ENCODE data around the gene UGT3A1. TPM values are rescaled to one million over a fixed set of nuclear protein-coding genes. Genes with fewer than 3 reads are reported as not detected.
"Not testable (repeated sequence)": the region's sequence is repeated elsewhere in the genome, so short reads cannot be mapped to it uniquely, and the experiment has no call there.

The UGT3A1 gene
- total RNA-seq, 2 experiments from 2014 or later, result not detected

DNA sequence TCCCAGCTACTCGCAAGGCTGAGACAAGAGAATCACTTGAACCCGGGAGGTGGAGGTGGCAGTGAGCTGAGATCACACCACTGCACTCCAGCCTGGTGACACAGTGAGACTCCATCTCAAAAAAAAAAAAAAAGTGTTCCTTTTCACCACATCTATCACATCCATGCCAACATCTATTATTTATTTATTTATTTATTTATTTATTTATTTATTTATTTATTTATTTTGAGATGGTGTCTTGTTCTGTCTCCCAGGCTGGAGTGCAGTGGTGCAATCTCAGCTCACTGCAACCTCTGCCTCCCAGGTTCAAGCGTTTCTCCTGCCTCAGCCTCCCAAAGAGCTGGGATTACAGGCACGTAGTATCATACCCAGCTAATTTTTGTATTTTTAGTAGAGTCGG lies 28.4 kb upstream of the UGT3A1 start:
- not testable (repeated sequence) for DNase-seq

DNA sequence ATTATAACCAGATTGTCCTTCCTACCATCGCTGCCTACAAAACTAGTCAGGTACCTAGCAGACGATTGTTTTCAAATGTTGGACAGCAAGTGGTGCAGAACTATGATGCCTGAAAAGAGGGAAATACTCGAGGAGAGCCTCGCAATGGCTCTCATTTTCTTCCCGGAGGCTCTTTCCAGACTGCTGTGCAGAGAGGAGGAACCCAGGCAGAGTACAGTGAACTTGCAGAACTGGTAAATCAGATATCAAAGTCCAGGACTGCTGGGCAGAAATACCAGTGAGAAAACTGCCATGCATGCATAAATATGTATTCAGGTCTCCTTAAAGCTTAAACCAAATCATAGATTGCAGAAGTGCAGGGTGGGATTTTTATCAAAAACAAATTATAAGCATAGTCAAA lies 26.4 kb upstream of the UGT3A1 start:
- no peak for DNase-seq
- CTCF ChIA-PET, result no interaction called here
- Mint-ChIP-seq H3K27me3 (no peaks in the 10 kb centered on the region), H3K9me3 (ENCODE audit: low read depth) (peaks cover 20% of the 10 kb centered on the region), H3K4me1 (no peaks in the 10 kb centered on the region), H3K36me3 (ENCODE audit: low read depth) (no peaks in the 10 kb centered on the region), H3K4me3 (no peak overlapping the region), H3K27ac (no peak overlapping the region)
- ATAC-seq, result no peak
- POLR2A ChIA-PET, result no interaction called here
- intact Hi-C loops (cut with DNase I, micrococcal nuclease), result no loop called here

More for the DNA sequence above, 28.4 kb upstream of the UGT3A1 start:
- H3K36me3 Mint-ChIP-seq (ENCODE audit: low read depth); H3K27me3 Mint-ChIP-seq; H3K27ac Mint-ChIP-seq; intact Hi-C loops (cut with DNase I, micrococcal nuclease); ATAC-seq; H3K4me1 Mint-ChIP-seq; H3K4me3 Mint-ChIP-seq; CTCF ChIA-PET; POLR2A ChIA-PET: not testable (repeated sequence)
- peaks cover 12% of the 10 kb centered on the region for H3K9me3 Mint-ChIP-seq (ENCODE audit: low read depth)

DNA sequence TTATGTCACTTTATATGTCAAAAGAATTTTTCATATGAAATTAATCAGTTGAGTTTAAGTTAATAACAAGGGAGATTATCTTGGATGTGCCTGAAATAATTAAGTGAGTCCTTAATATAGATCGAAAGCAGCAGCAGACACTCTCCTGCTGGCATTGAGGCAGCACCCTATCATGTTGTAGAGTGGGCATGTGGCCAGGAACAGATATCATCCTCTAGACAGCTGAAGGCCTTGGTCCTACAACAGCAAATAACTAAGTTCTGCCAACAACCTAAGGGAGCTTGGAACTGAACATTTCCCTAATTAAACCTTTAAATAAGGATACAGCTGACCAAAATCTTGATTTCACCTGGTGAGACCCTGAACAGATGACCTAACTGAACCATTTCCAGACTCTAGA lies 25.8 kb upstream of the UGT3A1 start:
- intact Hi-C loops (cut with DNase I, micrococcal nuclease), result no loop called here
- DNase-seq (no peak), ATAC-seq (no peak)
- no peak overlapping the region for H3K4me3 Mint-ChIP-seq
- POLR2A ChIA-PET, result no interaction called here
- H3K27ac Mint-ChIP-seq, result no peak overlapping the region
- no peaks in the 10 kb centered on the region for H3K36me3 Mint-ChIP-seq (ENCODE audit: low read depth)
- CTCF ChIA-PET, result no interaction called here
- no peaks in the 10 kb centered on the region for H3K27me3 Mint-ChIP-seq
- H3K4me1 Mint-ChIP-seq, result no peaks in the 10 kb centered on the region
- H3K9me3 Mint-ChIP-seq (ENCODE audit: low read depth), result peaks cover 23% of the 10 kb centered on the region

DNA sequence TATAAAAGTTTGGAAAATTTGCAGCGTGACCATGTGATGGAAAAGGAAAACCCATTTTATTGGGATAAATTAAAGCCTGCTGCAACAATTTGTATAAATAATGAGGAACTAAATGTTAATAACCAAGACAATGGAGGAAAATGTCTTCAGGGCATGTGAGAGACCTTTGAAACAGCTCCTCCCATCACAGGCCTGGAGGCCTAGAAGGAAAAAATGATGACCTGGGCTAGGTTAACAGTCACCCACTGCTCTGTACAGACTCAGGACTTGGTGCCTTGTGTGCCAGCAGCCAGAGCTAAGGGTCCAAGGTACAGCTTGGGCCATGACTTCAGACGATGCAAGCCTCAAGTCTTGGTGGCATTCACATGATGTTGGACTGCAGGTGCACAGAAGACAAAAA lies 22.0 kb upstream of the UGT3A1 start:
- ATAC-seq (no peak), DNase-seq (no peak)
- Mint-ChIP-seq H3K4me3 (no peak overlapping the region), H3K4me1 (no peaks in the 10 kb centered on the region), H3K36me3 (ENCODE audit: low read depth) (no peaks in the 10 kb centered on the region), H3K27me3 (no peaks in the 10 kb centered on the region), H3K27ac (no peak overlapping the region), H3K9me3 (ENCODE audit: low read depth) (peaks cover 28% of the 10 kb centered on the region)
- intact Hi-C loops (cut with DNase I, micrococcal nuclease), result no loop called here
- ChIA-PET POLR2A (no interaction called here), CTCF (no interaction called here)

DNA sequence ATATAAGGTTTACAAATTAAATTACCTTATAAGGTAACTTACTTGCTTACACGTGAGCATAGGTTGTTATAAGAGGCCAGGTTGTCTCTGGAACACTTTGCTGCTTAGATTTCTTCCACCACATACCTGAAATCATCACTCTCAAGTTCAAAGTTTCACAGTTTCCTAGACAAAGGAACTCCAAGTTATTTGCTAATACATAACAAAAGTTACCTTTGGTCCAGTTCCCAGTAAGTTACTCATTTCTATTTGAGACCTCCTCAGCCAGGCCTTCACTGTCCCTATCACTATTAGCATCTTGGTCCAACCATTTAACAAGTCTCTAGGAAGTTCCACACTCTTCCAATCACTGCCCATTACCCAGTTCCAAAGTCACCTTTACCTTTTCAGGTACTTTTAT lies 18.5 kb upstream of the UGT3A1 start:
- intact Hi-C loops (cut with DNase I, micrococcal nuclease), result no loop called here
- H3K4me1 Mint-ChIP-seq, result no peaks in the 10 kb centered on the region
- no peaks in the 10 kb centered on the region for H3K36me3 Mint-ChIP-seq (ENCODE audit: low read depth)
- H3K27ac Mint-ChIP-seq, result no peak overlapping the region
- DNase-seq, result no peak
- CTCF ChIA-PET, result interaction anchor here (0.9 kb wide), 1 partner anchor 27 kb away, joined by 3 read pairs; no protein-coding TSS in a partner anchor
- H3K4me3 Mint-ChIP-seq, result no peak overlapping the region
- no peak for ATAC-seq
- H3K27me3 Mint-ChIP-seq, result no peaks in the 10 kb centered on the region
- POLR2A ChIA-PET, result no interaction called here
- peaks cover 16% of the 10 kb centered on the region for H3K9me3 Mint-ChIP-seq (ENCODE audit: low read depth)

DNA sequence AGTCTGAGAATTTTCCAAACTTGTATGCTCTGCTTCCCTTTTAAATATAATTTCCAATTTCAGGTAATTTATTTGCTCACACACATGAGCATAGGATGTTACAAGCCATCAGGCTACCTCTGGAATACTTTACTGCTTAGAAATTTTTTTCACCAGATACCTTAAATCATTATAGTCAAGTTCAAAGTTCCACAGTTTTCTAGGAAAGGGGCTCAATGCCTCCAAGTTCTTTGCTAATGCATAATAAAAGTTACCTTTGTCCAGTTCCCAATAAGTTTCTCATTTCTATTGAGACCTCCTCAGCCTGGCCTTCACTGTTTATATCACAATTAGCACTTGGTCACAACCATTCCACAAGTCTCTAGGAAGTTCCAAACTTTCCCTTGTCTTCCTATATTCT lies 16.2 kb upstream of the UGT3A1 start:
- CTCF ChIA-PET, result no interaction called here
- Mint-ChIP-seq H3K4me1 (no peaks in the 10 kb centered on the region), H3K36me3 (ENCODE audit: low read depth) (no peaks in the 10 kb centered on the region), H3K27me3 (peaks cover 4% of the 10 kb centered on the region), H3K4me3 (no peak overlapping the region), H3K9me3 (ENCODE audit: low read depth) (peaks cover 5% of the 10 kb centered on the region), H3K27ac (no peak overlapping the region)
- DNase-seq, result no peak
- POLR2A ChIA-PET, result no interaction called here
- no peak for ATAC-seq
- intact Hi-C loops (cut with DNase I, micrococcal nuclease), result no loop called here

DNA sequence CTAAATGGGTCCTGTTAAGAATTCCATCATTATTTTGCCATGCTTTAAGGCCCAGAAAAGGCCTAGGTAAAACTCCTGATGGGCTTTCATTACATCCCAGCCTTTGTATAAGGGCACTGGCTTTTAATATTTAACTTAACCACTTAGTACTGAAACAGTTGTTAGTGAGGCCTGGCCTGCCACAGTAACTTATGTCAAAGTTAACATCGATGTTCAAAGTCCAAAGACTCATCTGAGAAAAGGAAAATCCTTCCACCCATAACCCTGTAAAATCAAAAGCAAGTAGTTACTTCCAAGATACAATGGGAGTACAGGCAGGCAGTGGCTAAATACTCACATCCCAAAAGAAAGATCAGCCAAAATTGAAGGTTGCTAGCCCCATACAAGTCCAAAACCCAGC lies 15.0 kb upstream of the UGT3A1 start:
- Mint-ChIP-seq H3K27me3 (peaks cover 4% of the 10 kb centered on the region), H3K4me1 (no peaks in the 10 kb centered on the region), H3K36me3 (ENCODE audit: low read depth) (no peaks in the 10 kb centered on the region), H3K4me3 (no peak overlapping the region), H3K27ac (no peak overlapping the region), H3K9me3 (ENCODE audit: low read depth) (peaks cover 5% of the 10 kb centered on the region)
- POLR2A ChIA-PET, result no interaction called here
- CTCF ChIA-PET, result no interaction called here
- intact Hi-C loops (cut with DNase I, micrococcal nuclease), result no loop called here
- no peak for DNase-seq
- no peak for ATAC-seq

DNA sequence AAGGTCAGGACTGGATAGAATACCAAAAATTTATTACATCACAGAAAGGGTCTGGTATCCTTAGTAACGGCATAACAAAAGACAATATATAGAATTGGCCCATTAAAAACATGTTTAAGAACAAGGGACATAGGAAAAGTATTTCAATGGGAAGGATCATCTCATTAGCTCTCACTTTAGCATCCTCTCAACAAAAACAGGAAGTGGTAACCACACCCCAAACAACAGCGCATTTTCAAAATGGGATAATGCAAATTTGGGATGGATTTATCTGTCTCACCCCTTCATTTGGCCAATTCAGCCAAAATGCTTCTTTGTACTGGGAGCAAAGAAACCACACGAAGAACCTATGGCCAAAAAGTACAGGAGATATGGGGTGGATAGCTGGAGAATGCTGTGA lies 9.8 kb upstream of the UGT3A1 start:
- Mint-ChIP-seq H3K4me1 (no peaks in the 10 kb centered on the region), H3K36me3 (ENCODE audit: low read depth) (no peaks in the 10 kb centered on the region), H3K27me3 (peaks cover 5% of the 10 kb centered on the region), H3K4me3 (no peak overlapping the region), H3K9me3 (ENCODE audit: low read depth) (no peaks in the 10 kb centered on the region), H3K27ac (no peak overlapping the region)
- POLR2A ChIA-PET, result no interaction called here
- intact Hi-C loops (cut with DNase I, micrococcal nuclease), result no loop called here
- DNase-seq, result no peak
- CTCF ChIA-PET, result interaction anchor here (0.6 kb wide), 1 partner anchor 399 kb away, joined by 3 read pairs; no protein-coding TSS in a partner anchor
- ATAC-seq, result no peak

DNA sequence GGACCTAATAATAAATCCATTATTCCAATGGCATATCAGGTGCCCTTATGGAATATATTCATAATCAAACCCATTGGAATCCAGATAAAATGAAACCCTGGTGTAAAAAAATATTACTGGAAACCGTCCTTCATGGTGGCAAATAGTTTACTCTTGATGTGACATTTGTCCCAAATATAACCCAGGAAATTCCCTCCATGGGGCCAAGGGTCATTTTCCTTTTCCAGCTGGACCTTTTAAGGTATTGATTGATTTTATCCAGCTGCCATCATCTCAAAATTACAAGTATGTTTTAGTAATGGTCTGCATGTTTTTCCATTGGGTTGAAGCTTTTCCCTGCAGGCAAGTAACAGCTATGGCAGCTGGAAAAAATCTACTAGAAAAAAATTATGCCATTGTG lies 8.4 kb upstream of the UGT3A1 start:
- H3K27me3 Mint-ChIP-seq, result peaks cover 7% of the 10 kb centered on the region
- ATAC-seq (no peak), DNase-seq (no peak)
- intact Hi-C loops (cut with DNase I, micrococcal nuclease), result no loop called here
- POLR2A ChIA-PET, result interaction anchor here (0.6 kb wide), 1 partner anchor 46 kb away, joined by 3 read pairs; no protein-coding TSS in a partner anchor
- H3K9me3 Mint-ChIP-seq (ENCODE audit: low read depth), result no peaks in the 10 kb centered on the region
- no peak overlapping the region for H3K27ac Mint-ChIP-seq
- CTCF ChIA-PET, result interaction anchor here (0.6 kb wide), 1 partner anchor 220 kb away, joined by 3 read pairs; no protein-coding TSS in a partner anchor
- no peaks in the 10 kb centered on the region for H3K4me1 Mint-ChIP-seq
- H3K4me3 Mint-ChIP-seq, result no peak overlapping the region
- no peaks in the 10 kb centered on the region for H3K36me3 Mint-ChIP-seq (ENCODE audit: low read depth)

DNA sequence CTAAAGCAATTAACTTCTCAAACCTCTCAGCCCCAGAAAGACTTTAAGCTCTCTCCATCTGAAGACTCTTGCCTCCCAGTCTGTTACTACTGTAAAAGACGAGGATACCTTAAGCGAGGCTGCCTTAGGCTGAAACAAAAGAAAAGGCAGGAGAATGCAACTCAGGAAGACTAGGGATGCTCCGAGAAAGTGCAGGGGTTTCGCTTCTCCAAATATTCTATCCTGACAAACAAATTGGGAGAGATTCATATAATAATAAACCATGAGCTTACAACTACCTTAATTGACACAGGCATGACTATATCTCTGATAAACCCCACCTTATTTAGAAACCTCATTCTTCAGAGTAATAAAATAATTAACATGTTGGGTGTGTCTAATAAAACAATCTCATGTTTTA lies 4.9 kb upstream of the UGT3A1 start:
- CTCF ChIA-PET, result interaction anchor here (1.0 kb wide), 1 partner anchor 45 kb away, joined by 3 read pairs; no protein-coding TSS in a partner anchor
- Mint-ChIP-seq H3K9me3 (ENCODE audit: low read depth) (no peaks in the 10 kb centered on the region), H3K27me3 (peaks cover 8% of the 10 kb centered on the region), H3K4me1 (no peaks in the 10 kb centered on the region), H3K27ac (no peak overlapping the region), H3K36me3 (ENCODE audit: low read depth) (no peaks in the 10 kb centered on the region), H3K4me3 (no peak overlapping the region)
- DNase-seq (no peak), ATAC-seq (no peak)
- POLR2A ChIA-PET, result no interaction called here
- intact Hi-C loops (cut with DNase I, micrococcal nuclease), result no loop called here

DNA sequence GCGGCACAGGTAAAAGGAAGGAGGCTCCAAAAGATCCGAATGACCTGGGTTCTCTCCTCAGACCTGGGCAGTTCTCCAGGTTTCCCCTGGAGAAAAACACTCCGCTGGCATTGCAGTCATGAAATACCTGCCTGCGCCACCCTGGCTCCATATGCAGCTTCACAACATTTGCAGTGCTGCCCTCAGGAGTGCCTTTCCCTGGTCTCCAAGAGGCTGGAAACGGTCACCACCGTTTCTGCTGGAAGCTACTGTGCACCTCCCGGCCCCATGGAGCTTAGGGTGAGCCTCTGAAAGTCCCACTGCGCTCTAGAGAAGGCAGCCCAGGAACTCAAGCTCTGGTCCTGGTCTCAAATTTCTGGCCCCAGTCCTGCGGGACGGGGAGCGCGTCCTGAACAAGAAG lies 670 bp downstream of the UGT3A1 start:
- peaks cover 20% of the 10 kb centered on the region for H3K27me3 Mint-ChIP-seq
- POLR2A ChIA-PET, result no interaction called here
- CTCF ChIA-PET, result interaction anchor here (0.6 kb wide), 1 partner anchor 1093 kb away, joined by 3 read pairs; no protein-coding TSS in a partner anchor

DNA sequence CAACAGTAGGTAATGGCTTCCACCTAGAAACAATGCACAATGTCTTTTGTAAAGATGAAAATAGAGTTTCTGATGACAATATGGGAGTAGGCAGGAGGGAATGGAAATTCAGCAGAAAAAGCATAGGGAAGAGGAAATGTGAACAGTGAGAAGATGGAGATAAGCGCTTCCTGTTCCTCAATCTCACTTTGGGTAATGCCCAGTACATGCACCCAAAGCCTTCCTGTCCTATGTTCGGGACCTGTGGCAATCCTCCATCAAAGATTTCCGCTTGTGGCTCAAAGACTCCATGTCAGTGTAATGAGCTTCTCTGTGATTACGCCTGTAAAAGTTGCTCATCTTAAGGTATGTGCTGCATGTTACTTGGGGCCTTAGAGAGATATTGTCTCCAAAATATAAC lies 2.7 kb downstream of the UGT3A1 start:
- ATAC-seq (no peak), DNase-seq (no peak)
- POLR2A ChIA-PET, result no interaction called here
- Mint-ChIP-seq H3K4me3 (no peak overlapping the region), H3K27me3 (peaks cover 18% of the 10 kb centered on the region), H3K9me3 (ENCODE audit: low read depth) (no peaks in the 10 kb centered on the region), H3K27ac (no peak overlapping the region), H3K36me3 (ENCODE audit: low read depth) (no peaks in the 10 kb centered on the region), H3K4me1 (no peaks in the 10 kb centered on the region)
- intact Hi-C loops (cut with DNase I, micrococcal nuclease), result no loop called here
- CTCF ChIA-PET, result no interaction called here

More for the DNA sequence above, 670 bp downstream of the UGT3A1 start:
- DNase-seq, result no peak
- ATAC-seq, result no peak
- intact Hi-C loops (cut with DNase I, micrococcal nuclease), result no loop called here
- H3K27ac Mint-ChIP-seq, result no peak overlapping the region
- no peaks in the 10 kb centered on the region for H3K36me3 Mint-ChIP-seq (ENCODE audit: low read depth)
- H3K9me3 Mint-ChIP-seq (ENCODE audit: low read depth), result no peaks in the 10 kb centered on the region
- no peak overlapping the region for H3K4me3 Mint-ChIP-seq
- H3K4me1 Mint-ChIP-seq, result no peaks in the 10 kb centered on the region

DNA sequence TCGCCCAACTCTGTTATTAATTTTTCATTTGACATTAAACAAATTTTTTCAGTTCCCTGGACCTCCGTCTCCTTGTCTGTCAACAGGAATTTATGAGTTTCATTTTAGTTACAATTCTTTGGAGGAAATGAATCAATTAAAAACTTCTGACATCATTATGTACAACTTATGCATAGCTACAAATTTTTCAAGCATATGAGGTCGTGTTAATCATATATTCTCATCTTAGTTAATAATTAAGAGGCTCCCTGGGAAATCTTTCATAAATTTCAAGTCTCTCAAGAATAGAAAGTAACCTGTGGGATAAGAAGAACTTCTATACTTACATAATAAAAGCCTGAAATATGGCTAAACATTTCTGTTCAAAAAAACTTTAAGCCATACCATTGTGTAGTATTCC lies 3.4 kb downstream of the UGT3A1 start:
- Mint-ChIP-seq H3K4me1 (no peaks in the 10 kb centered on the region), H3K27me3 (peaks cover 18% of the 10 kb centered on the region), H3K36me3 (ENCODE audit: low read depth) (no peaks in the 10 kb centered on the region), H3K9me3 (ENCODE audit: low read depth) (peaks cover 2% of the 10 kb centered on the region), H3K4me3 (no peak overlapping the region), H3K27ac (no peak overlapping the region)
- no peak for DNase-seq
- ChIA-PET POLR2A (no interaction called here), CTCF (no interaction called here)
- no peak for ATAC-seq
- intact Hi-C loops (cut with DNase I, micrococcal nuclease), result no loop called here

All from activated CD4-positive, alpha-beta T cell treated with anti-CD3 and anti-CD28 coated beads for 36 hours (primary cell).